Erythroblast (primary cell): Measurements from ENCODE around the gene HLA-DQB1.
A peak's percentile ranks its signal among the peaks of the same experiment; 100 is the strongest.

Experiments used
- DNase-seq, 2 experiments: peaks; one replicate each; lab custom pipeline; 2025; lab: John Stamatoyannopoulos, UW
- GATA1 ChIP-seq: IDR thresholded peaks from 2 replicates; pipeline ENCODE4 v1.6.1; 2011; ENCODE audit warnings: low read depth, mild to moderate bottlenecking, control low read depth, low read length, moderate library complexity
- POLR2A ChIP-seq: IDR thresholded peaks from 2 replicates; pipeline ENCODE4 v1.6.1; 2011; ENCODE audit warnings: mild to moderate bottlenecking, low read length

Gene HLA-DQB1

DNA sequence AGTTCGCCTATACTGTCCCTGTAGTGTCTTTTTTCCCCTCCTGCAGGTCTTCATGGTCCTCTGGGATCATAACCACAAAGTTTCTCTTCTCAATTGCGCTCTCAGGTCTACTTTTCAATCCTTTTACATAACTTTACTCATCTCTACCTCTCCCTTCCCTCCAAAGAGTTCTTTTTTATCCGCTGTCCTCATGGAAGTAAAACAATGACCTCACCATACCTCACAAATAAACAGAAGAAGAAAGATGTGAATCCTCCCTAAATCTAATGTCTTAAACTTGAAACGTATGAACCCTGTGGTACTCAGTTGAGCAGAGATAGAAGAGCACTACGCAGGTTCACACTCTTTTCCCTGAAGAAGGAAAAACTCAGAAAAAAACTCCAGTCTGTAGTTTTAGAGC is 41.3 kb downstream of the HLA-DQB1 start:
- DNase-seq, result no peak
- TF ChIP-seq GATA1 (no peak), POLR2A (no peak)

DNA sequence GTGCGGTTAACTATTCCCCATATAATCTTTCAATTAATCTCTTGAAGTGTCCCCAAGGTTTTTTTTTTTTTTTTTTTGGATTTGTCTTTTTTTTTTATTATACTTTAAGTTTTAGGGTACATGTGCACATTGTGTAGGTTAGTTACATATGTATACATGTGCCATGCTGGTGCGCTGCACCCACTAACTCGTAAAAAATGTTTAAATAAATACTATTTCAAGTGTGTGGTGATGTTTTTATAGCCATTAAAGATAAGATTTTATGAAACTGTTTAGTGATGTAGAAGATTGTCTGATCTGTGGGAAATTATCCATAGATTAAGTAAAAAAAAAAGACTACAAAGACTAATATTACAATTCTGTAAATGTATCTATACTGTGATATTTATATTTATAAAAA is 41.9 kb downstream of the HLA-DQB1 start:
- DNase-seq, result no peak
- no peak for TF ChIP-seq POLR2A
- TF ChIP-seq GATA1, result no peak

GRCh38 chr6:32623693-32624092 is 42.8 kb downstream of the HLA-DQB1 start:
- DNase-seq, result no peak
- TF ChIP-seq POLR2A, result no peak
- TF ChIP-seq GATA1, result no peak

DNA sequence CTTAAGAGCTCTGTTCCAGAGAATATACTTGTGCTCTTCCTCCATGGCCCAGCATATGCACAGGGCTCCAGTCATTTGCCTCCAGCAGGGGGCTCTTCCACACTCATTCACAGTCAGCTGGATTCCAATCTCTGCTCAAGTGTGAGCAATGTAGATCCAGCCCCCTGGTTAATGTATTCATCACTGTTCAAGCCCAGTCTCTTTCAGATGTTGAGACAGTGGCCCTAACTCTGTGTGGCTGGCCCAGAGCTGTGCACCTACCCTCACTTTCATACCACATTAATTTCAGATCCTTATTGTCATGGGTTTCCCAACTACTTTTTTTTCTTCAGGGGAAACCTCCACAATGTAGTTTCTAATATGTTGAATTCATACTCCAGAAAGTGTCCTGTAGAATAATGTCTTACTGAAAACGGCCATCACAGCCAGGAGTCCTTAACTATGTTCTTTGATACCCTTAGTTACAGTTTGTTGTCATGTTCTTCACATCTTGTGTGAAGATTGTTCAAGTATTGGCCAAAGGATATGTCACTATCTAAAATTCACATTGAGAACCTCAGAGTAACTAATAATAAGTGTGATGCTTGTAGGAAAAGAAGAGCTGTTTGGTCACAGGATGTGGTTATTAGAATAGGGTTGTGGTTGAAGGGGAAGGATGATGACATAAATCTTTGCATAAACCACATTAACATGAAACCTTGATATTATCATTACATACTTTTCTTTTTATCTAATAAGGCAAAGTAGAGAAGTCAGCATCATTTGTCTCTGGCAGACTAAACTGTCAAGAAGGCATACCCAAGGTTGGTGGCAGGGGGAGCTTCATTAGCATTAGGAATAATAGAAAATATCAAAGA is 43.7 kb downstream of the HLA-DQB1 start:
- TF ChIP-seq GATA1, result no peak
- no peak for TF ChIP-seq POLR2A
- DNase-seq, result peak; percentile 2 to 20

DNA sequence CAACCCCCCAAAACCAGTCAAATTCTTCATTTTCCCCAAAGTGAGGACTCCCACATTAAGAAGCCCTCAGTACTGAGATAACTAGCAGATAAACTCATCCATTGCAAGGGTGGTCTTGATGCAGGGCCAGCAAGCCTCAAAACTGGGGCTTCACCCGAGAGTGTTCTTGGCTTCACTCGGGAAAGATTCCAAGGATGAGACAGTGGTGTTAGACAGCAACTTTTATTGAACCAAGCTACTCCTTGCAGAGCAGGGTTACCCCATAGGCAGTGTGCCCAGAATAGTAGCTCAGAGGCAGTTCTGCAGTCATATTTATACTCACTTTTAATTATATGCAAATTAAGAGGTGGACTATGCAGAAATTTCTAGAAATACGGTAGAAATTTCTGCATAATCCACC is 45.1 kb downstream of the HLA-DQB1 start:
- TF ChIP-seq GATA1 (no peak), POLR2A (no peak)
- no peak for DNase-seq

DNA sequence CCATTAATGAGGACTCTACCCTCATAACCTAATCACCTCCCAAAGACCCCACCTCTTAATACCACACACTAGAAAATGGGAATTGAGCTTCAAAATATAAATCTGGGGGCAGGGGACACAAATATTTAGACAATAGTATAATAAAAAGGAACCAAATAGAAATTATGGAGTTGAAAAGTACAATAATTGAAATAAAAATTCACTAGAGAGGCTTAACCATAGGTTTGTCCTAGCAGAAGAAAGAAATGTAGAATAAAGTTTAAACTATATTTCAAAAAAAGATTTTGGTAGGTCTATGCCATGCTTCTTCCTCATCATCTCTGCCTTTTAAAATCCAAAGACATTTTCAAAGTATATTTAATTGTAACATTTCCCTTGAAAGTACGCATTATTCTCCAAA is 48.7 kb downstream of the HLA-DQB1 start:
- TF ChIP-seq POLR2A (no peak), GATA1 (no peak)
- no peak for DNase-seq

GRCh38 chr6:32615885-32616532 is 50.4 kb downstream of the HLA-DQB1 start:
- no peak for TF ChIP-seq GATA1
- no peak for TF ChIP-seq POLR2A
- no peak for DNase-seq

DNA sequence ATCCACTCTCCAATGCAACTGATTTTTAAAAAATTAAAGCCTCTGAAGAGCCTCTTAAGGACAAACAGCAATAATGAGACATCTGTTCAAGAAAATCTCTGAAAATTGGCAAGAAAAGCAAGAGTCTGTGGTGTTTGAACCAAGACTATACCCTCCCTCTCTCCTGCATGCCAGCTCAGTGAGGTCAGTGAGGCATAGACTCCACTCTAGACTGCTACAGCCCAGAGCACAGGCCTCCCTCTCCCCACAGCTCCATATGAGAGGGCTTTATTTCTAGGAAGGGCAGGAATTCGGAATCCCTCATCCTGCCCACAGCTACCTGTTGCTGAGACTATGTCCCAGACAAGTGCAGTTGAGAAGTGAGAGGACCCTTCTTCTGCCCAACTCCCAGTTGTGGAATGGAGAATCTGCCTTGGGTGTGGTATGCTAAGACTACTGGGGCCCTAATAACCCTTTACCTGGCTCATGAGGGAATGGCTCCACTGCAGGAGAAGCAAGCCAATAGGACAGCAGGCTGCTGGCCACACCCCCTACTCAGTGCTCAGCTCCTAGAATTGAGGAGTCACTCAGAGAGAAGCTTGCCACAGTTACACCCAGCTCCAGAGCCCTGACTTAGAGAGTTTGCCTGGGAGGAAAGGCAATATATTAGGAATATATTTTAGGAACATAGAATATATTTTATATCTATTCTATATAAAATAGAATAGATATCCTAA is 51.9 kb downstream of the HLA-DQB1 start:
- DNase-seq, result no peak
- no peak for TF ChIP-seq POLR2A
- no peak for TF ChIP-seq GATA1

DNA sequence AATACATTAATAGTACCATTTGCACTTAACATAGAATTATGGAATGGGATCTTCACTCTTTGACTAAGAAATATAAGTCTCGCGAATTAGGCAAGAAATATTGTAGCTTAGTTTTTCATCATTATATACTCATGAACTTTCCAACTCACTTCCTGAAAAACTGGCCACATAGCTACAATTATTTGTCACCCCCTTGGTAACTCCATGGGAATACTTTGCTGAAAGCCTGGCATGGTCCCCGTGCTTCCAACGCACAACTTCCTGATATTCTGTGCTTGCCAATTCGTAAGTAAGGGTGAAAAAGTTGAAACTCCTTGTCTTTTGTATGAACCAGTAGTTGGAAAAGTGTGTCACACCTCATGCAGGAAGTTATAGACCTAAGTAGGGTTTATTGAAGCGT is 53.0 kb downstream of the HLA-DQB1 start:
- no peak for DNase-seq
- no peak for TF ChIP-seq GATA1
- no peak for TF ChIP-seq POLR2A

DNA sequence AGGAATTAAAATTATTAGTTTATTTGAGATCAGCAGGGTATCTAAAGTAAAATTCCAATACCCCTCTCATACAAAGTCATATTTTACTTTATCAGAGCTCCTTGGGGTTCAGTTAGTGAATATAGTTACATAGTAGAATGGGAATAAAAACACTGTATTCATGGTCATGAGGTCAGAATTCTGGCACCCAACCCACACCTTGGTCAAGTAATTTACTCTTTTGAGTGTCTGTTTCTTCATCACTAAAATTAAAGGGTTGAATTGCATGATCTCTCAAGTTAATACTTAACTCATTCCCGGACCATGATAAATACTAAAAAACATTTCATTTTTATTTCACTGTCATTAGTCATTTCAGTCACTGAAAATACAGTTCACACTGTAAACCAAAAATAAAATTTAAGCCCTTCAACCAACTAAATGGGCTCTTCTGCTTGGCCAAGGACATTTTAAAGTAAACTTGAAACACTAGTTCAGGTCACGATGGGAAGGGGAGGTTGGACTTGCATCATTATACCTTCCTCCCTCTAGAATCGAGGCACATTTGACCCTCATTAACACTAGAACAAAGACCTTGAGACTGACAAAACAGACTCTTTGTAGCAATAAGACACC is 55.7 kb downstream of the HLA-DQB1 start:
- TF ChIP-seq GATA1, result no peak
- TF ChIP-seq POLR2A, result no peak
- DNase-seq, result no peak

DNA sequence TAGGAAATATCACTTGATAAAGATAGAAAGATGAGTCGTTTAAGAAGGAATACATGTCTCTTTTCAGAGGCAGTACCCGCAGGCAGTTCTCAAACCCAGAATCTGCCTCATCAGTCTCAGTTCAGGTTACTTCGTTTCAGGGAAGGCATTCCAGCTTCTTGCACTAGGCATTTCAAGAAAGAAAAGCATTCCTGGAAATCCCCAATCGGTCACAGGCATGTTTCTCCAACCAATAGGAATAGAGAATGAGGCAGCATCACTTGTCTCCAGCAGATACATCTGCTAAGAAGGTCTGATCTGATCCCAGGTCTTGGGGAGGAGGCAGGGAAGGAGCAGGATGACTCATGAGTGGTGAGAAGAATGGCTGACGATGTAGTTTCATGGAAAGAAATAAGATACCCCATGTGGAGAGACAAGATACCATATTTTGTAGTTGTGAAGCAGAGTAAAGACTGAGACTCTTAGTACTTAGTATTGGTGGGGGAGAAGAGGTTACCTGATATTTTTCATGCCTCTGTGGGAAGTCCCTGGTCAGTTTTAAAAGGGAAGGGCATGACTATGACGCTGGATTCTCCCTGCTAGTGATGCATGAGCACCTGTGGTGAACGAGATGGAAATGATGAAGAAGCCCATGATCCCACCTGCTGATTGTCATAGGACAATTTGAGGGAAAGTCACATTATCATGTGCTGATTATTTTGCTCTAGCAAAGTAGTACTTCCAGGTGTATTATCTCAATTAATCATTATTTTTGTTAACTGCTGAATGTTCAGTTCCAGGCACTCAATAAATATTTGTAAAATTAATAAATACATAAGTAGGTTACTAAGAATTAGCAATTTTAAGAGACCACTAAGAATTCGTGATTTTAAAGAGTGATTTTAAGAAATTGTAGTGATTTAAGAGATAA is 56.5 kb downstream of the HLA-DQB1 start:
- peak; percentile 78 to 89 for DNase-seq
- TF ChIP-seq POLR2A (no peak), GATA1 (no peak)
